GM18498 (cell line): Measurements from ENCODE around the gene HIGD1A.

ENCODE experiments used
- ATAC-seq: cut with Tn5 transposase; IDR thresholded peaks from one replicate; pipeline ENCODE4 v1.9.1; 2021; ENCODE audit warnings: mild to moderate bottlenecking, moderate library complexity; ENCODE audit not compliant: unreplicated experiment

HIGD1A gene

DNA sequence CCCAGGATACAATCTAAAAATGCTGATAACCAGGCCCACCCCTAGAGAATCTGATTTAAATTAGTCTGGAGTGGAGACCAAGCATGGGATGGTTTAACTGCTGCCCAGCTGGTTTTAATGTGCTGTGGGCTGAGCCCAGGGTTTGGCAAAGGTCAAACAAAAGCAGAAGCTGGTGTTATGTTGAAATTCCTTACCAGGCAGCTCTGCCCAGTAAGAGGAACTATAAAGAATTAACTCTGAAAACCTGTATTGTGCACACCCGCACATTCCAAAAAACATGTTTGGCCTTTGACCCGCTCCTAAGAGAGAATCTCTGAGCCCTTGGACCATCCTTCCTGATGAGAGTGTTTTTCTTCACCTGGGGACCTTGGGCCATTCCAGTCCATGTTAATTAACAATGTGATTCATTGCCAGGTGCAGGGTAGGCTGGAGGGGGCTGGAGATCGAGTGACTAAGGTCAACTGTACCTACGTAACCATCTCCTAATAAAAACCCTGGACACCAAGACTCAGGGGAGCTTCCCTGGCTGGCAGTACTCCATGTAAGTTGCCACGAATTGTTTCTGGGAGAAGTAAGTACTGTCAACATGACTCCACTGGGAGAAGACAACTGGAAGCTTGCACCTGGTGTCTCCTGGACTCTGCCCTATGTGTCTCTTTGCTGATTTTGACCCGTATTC, 42.1 kb downstream of the HIGD1A start:
- ATAC-seq = no peak

GRCh38 chr3:42758126-42758525, 46.2 kb downstream of the HIGD1A start:
- ATAC-seq = no peak

GRCh38 chr3:42756681-42757213, 47.5 kb downstream of the HIGD1A start:
- no peak for ATAC-seq

- ATAC-seq = no peak
These were observed 48.4 kb downstream of the HIGD1A start for GRCh38 chr3:42755681-42756578.

GRCh38 chr3:42753757-42754156, 50.5 kb downstream of the HIGD1A start:
- ATAC-seq = no peak

DNA sequence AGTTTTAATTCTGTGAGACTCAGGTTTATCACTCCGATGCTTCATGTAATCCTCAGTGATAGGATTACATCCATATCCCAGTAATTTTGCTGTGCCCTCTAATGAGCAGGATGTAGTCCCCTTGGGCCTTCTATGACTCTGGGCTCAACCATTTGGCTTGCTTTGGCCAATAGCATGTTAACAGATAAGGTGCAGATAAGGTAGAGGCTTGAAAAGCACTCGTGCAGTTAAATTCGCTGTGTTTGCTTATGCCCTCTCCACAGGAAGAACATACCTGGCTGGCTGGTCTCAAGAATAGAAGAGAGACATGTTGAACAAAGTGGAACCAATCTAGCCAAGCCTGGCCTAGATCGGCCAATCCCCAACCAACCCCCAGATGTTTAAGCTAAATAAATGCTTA, 51.3 kb downstream of the HIGD1A start:
- ATAC-seq = no peak

DNA sequence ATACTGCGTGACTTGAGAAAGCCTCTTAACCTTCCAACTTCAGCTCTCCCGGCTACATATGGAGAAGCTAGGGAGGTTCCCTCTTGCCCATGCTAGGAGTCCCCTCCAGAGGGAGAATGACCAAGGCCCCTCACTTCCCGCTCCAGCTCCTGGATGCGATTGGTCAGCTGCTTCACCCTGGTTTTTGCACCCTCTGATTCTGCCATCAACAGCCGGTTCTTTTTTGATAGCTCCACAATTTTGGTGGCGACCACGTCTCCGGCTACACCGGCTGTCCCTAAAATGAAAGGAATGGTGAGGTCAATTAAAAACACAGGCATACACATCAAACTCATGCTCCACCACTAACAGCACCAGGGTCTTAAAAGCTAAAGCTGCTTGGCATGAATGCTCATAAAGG, 51.8 kb downstream of the HIGD1A start:
- ATAC-seq = no peak

- ATAC-seq = no peak
These were observed 52.7 kb downstream of the HIGD1A start for GRCh38 chr3:42751609-42752008.

- ATAC-seq = no peak
These were observed 53.5 kb downstream of the HIGD1A start for GRCh38 chr3:42750834-42751233.

- no peak for ATAC-seq
These were observed 54.5 kb downstream of the HIGD1A start for GRCh38 chr3:42749753-42750231.

DNA sequence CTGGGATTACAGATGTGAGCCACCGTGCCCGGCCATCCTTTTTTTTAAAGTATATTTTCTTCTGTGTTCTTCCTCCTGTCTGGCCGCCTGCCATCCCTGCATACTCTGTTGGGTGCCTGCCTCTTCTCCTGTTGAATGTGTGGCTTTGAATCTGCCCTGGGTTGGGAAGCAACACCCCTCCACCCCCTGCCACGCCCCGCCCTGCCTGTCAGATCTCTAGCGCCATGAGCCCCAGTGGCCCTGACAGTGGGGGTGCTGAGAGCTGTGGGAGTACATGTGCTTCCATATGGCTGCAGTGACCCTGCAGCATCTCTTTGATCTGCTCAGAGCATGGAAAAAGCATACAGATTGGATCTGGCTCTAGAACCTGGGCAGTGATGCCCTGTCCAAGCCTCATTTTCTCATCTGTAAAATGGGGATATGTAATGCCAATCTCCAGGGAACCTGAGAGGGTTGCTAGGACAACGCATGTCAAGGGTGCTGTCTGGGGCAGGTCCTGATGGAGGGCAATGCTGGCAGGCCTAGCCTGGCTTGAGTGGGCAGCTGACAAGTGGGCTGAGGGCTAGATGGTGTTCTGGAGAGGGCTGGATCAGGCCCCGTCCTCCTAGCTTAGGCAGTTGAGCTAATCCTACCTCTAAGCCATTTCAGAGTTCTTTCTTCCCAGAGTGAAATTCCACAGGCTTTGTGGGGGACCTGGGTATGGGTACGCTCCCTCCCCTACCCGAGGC, 55.1 kb downstream of the HIGD1A start:
- no peak for ATAC-seq

DNA sequence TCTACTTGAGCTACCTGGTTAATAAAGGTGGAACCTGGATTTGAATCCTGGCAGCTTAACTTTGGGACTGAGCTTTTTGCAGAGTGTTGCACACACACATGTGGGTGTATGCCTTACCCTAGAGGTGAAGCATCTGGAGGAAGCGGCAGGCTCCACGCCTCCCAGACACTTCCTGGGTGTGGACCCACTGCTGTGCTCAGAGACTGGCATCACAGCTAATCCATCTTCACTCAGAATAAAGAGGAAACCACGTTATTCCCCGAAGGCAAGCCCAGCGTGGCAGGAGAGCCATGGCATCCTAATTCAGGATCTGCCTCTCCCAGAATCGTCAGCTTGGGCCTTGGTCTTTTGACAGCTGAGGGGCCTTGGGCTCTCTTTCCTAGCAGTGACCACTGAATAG, 56.7 kb downstream of the HIGD1A start:
- ATAC-seq = no peak

DNA sequence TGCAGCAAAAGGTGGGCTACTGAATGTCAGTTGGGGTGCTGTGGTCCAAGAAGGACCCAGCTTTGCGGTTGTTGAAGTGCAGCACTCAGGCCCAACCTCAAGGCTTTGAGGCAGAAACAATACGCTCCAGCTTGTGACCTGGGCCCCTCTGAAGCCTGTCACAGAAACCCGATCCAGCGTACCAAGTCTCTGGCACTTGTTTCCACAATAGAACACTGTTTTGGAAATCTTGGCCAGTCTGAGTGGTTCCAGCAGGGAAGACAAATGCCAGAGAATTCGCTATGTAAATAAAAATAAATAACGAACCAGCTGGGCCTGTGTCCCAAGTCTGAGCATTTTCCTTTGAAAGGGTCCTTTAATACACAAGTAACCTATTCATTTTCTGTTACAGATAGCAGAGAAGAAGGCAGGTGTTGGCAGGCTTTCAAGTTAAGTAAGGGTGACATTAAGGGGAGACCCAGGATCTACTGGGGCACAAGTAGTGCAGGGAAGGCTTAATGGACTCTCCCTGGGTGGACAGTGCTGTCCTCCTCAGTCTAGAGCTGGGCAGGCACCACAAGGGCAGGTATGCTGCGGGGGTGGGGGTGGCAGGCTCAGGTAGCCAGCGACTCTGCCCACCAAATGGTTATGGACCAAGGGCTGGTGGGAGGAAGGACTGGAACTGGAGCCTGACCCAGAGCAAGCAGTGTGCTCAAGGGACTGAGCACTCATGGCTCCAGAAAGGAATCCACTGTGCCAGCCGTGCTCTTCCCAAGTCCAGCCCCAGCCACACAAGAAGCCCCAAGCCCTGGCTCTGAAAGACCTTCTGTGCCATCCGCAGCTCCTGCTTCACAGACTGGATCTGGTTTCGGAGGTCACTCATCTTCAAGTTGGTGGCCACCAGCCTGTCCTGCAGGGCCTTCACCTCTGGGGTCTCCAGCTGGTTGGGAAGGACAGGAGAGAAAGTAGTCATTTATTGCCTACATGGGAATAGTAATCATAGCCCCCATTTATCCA, 57.5 kb downstream of the HIGD1A start:
- ATAC-seq = no peak

DNA sequence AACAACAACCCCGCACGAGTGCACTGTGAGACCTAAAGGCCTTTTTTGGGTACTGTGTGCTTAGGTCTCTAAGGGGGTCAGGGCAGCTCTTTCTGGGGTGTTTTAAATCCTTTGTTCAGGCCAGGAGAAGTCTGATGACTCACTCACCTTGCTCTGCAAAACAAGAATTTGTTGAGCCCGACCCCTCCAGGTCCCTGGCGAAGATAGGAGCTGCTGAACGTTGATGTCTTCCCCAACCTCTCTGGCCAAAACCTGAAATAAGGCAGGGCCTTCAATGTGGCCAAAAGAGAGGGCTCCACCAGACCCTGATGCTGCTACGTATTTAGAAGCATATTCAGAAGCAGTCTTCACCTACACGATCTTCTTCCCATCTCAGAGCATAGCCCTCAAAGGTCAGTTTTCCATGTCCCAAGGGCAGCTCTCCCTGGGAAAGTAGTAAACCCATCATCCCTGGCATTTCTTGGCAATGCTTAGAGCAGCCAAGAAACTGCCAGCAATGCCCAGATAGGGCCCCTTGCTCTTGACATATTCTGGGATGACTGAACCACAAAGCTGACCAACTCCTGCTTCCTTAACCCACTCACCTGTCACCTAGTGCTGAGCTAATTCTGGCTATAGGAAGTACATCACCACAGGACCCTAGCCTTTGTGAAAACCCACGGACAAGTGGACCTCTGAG, 58.4 kb downstream of the HIGD1A start:
- no peak for ATAC-seq

DNA sequence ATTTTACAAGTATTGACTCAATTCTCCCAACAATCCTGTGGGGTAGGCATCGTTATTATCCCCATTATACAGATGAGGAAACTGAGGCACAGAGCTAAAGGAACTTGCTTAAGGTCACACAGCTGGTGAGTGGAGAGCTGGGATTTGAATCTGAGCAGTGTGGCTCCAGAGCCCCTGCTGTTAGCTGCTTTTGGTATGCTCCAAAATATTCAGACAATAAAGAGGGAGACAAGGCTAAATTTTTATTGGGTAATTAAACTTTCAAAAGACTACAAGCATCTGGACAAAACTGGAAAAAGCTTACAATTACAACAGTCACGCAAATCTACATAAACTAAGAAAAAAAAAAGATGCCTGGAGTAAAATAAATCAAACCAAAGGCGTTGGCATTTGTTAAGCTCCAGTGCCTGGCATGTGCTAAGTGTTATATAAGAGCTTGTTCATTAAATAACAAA, 59.0 kb downstream of the HIGD1A start:
- no peak for ATAC-seq

GRCh38 chr3:42743204-42743995, 60.9 kb downstream of the HIGD1A start:
- no peak for ATAC-seq

DNA sequence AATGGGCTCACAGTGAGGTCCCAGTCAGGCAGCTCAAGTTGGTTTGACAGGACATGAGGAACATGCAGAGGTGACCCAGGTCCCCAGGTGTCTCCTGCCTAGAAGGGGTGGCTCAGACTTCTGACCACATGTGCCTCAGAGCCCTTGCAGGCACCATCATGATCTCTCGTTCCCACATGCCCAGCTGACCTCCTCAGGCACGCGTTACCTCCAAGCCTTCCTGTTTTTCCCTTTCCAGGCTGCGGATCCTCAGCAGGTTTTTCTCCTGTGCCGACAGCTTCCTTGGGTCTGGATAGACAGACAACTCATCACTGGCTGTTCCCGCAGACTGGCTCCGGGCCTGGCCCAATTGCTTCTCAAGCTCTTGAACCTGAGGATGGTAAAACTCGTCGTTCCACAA, 61.6 kb downstream of the HIGD1A start:
- no peak for ATAC-seq

- ATAC-seq = no peak
These were observed 62.0 kb downstream of the HIGD1A start for GRCh38 chr3:42742259-42742658.

GRCh38 chr3:42741796-42742195, 62.5 kb downstream of the HIGD1A start:
- no peak for ATAC-seq
